Fibroblast of upper back skin (primary cell): Measurements from ENCODE around the gene GYPA.
"Not testable (repeated sequence)": the region's sequence is repeated elsewhere in the genome, so short reads cannot be mapped to it uniquely, and the experiment has no call there.

Experiments
- DNase-seq: peaks from one replicate; pipeline ENCODE4 v3.0.0-alpha.2; 2013

GYPA gene

GRCh38 chr4:144128709-144129320 lies 11.7 kb downstream of the GYPA start:
- DNase-seq: not testable (repeated sequence)

DNA sequence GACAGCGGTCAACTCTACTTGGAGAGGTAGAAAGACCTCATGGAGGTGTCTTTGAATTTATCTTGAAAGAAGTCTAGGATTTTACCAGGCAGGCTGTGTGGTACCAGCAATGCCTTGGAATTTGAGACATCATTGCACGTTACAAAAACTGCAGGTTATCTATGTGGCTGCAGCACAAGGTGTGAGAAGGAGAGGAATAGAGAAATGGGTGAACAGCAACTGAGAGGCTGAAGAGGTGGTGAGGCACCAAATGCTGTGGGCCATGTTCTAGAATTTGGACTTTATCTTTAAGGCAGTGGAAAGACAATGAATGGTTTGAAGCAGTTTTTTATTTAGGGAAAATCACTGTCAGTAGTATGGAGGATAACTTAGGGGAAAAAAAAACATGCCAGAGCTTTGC lies 15.4 kb downstream of the GYPA start:
- DNase-seq: not testable (repeated sequence)

- DNase-seq: not testable (repeated sequence)
Measured at GRCh38 chr4:144123982-144124635, 16.4 kb downstream of the GYPA start.

GRCh38 chr4:144123269-144123668 lies 17.2 kb downstream of the GYPA start:
- not testable (repeated sequence) for DNase-seq

DNA sequence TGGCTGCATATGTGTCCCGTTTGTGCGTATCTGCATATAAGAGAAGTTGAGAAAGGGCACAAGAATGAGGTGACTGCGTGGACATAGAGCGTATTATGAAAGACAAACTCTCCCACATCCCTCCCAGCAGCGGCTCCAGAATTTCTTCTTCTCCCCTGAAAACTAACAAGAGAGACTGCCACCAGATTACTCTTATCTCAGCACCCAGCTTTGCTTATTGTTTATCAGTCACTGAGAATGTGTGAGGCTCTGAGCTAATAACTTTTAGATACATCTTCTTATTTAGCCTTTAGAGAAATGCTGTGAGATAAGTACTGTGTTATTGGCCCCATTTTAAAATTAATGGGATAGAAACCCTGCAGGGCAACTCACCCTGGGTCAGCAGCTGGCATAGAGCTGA lies 20.8 kb downstream of the GYPA start:
- DNase-seq: not testable (repeated sequence)

DNA sequence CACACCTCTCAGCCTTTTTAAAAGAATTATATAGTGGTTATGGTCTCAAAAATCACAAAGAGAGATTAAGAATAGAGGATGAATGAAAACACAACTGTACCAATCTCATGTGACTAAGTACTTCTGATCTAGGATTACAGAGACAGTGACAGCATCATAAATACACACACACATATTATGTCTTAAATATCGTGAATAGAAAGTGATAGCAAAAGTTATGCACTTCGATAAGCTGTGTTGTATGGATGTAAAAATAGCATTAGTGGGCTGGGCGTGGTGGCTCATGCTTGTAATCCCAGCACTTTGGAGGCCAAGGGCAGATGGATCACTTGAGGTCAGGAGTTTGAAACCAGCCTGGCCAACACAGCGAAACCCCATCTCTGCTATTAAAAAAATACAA lies 25.0 kb downstream of the GYPA start:
- DNase-seq: no peak

GRCh38 chr4:144113546-144113945 lies 27.0 kb downstream of the GYPA start:
- DNase-seq: no peak

GRCh38 chr4:144104509-144105130 lies 35.9 kb downstream of the GYPA start:
- no peak for DNase-seq

GRCh38 chr4:144097776-144098175 lies 42.7 kb downstream of the GYPA start:
- not testable (repeated sequence) for DNase-seq

DNA sequence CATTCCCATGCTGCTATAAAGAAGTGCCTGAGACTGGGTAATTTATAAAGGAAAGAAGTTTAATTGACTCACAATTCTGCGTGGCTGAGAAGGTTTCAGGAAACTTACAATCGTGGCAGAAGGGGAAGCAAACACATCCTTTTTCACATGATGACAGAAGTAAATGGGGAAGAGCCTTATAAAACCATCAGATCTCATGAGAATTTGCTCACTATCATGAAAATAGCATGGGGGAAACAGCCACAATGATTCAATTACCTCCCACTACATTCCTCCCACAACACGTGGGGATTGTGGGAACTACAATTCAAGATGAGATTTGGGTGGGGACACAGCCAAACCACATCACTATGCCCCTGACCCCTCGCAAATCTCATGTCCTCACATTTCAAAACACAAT lies 46.5 kb downstream of the GYPA start:
- DNase-seq: not testable (repeated sequence)

DNA sequence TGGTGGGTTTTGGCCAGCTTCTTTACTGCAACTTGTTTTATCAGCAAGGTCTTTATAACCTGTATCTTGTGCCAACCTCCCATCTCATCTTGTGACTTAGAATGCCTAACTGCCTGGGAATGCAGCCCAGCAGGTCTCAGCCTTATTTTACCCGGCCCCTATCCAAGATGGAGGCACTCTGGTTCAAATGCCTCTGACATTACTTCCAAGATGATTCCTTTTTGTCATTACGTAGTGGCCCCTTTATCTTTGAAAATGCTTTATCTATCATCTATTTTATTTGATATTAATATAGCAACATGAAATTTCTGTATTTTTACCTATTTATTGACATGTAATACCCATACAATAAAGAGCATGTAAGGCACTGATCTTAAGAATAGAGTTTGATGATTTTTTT lies 49.3 kb downstream of the GYPA start:
- DNase-seq: not testable (repeated sequence)

- no peak for DNase-seq
Measured at GRCh38 chr4:144090744-144091143, 49.8 kb downstream of the GYPA start.

DNA sequence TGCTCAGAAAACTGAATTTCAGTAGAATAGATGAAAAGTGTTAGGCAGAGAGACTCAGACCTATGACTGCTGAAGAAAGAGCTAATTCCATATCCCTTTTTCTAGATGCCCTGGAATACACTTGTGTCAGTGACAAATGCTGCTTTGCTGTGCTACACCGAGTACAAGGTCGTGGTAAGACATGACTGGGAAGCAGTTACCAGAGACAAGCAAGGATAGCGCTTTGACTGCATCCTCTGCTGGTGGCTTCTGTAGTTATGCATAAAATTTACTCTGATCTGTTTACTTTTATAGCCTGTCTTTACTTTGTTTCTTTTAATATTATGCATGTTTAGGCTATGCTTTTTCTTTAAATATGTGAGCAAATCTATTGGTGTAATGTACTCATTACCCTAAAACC lies 58.5 kb downstream of the GYPA start:
- not testable (repeated sequence) for DNase-seq

DNA sequence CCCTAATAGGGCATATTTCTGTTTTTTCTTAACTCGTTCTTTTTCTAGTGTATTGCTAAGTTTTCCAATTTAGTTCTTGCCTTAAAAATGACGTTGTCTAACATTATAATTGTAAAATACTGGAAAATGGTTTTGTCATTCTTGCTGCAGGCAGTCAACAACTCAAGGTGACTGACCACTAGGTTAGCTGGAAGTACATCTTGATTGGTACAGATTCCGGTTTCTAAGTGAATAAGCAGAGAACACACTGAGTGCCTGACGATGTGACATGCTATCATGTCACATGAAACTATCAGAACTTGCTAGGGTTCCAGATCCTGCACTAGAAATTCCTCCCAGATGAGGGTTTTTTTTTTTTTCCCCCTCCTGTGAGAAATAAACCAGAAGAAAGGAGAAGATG lies 60.4 kb downstream of the GYPA start:
- not testable (repeated sequence) for DNase-seq

DNA sequence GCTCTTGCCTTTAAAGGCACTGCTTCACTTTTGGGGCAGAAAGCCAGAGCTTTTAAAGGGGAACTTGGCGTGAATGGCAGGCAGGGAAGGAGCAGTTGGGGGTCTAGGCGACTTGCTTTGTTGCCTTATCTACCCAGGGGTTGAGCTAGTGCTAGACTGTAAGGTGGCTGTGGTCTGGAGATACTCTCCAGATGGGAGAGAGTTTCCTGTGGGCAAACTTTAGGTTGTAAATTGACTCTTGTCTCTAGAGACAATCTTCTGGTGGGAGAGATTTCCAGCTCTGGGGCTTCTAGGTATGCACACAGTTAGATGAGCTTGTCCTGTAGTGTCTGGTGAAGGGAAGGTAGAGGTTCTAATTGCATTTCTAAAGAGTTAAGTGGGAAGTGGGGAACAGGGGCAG lies 61.8 kb downstream of the GYPA start:
- not testable (repeated sequence) for DNase-seq

DNA sequence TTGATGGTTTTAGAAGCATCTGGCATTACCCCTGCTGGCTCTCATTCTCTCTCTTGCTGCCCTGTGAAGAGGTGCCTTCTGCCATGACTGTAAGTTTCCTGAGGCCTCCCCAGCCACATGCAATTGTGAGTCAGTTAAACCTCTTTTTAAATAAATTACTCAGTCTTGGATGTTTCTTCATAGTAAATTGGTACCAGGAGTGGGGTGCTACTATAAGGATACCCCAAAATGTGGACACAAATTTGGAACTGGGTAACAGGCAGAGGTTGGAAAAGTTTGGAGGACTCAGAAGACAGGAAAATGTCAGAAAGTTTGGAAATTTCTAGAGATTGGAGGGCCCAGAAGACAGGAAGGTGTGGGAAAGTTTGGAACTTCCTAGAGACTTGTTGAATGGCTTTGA lies 79.0 kb downstream of the GYPA start:
- not testable (repeated sequence) for DNase-seq

DNA sequence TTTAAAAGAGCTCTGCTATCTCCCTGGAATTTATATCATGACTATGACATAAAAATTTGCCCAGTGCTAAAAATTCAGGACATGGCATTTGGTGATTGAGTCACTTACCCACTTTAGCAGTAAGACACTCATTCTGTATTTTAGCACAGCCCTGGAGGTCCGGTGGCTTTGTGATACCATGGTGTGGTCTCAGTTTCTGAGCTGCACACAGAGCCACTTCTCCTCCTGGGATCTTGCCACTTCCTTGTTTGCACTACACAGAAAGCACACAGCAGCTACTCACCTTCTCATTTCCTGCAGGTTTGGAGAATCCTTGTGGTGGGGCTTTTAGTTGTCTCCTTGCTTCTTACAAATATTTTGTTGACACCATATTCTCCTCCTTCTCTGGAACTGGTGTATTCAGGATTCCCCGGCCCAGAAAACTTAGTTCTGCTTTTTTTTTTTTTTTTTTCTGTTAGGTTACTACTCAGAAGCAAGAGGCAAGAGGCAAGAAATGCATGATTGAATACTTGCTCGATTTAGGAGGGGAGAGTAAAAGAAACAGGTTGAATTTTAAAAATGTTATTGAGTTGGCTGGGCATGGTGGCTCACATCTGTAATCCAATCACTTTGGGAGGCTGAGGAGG lies 80.2 kb downstream of the GYPA start:
- not testable (repeated sequence) for DNase-seq
